HFFc6 (cell line): ENCODE results near the gene TAF6L. TPM values are rescaled to one million over a fixed set of nuclear protein-coding genes. Genes with fewer than 3 reads are reported as not detected.
A peak's percentile ranks its signal among the peaks of the same experiment; 100 is the strongest.

Source experiments
- DNase-seq: peaks from one replicate; pipeline ENCODE4 v3.0.0-alpha.2; 2018
- H3K27ac Mint-ChIP-seq: 2 replicates; pipeline ENCODE4 v1.8.0; 2020; ENCODE audit warnings: mild to moderate bottlenecking, mixed read lengths
- H3K27me3 Mint-ChIP-seq: 2 replicates; pipeline ENCODE4 v1.8.0; 2021; ENCODE audit warnings: mild to moderate bottlenecking, moderate library complexity, mixed read lengths; ENCODE audit not compliant: insufficient read depth
- H3K36me3 Mint-ChIP-seq: 2 replicates; pipeline ENCODE4 v1.8.0; 2021; ENCODE audit warnings: low read depth, mixed read lengths
- H3K4me1 Mint-ChIP-seq: 2 replicates; pipeline ENCODE4 v1.8.0; 2020; ENCODE audit warnings: low read depth, mixed read lengths
- H3K4me3 Mint-ChIP-seq: 2 replicates; pipeline ENCODE4 v1.8.0; 2020; ENCODE audit warnings: mild to moderate bottlenecking, moderate library complexity, mixed read lengths
- H3K9me3 Mint-ChIP-seq: 2 replicates; pipeline ENCODE4 v1.8.0; 2020; ENCODE audit warnings: mild to moderate bottlenecking, mixed read lengths
- CTCF ChIP-seq: fragments of 200-600 bp; sonication (generic); IDR thresholded peaks from 2 replicates; pipeline ENCODE4 v1.5.0; 2021; ENCODE audit warnings: antibody characterized with exemption, mild to moderate bottlenecking
- total RNA-seq, 6 experiments: library from RNA; stranded (reverse); fragmentation: NEBNext Ultra II Directional; extraction: Animal tissue kit (Norgen Biotek cat#: 25700); gene quantifications; 2 replicates in 1 of 6; 3 replicates in 5 of 6; pipeline ENCODE4 v1.2.3, GENCODE V29; 2021

Gene TAF6L
- total RNA-seq, 6 experiments from 2014 or later = 9.9 to 12.7 (median 10.6) TPM

GRCh38 chr11:62804310-62805075, 33.3 kb downstream of the TAF6L start:
- peak; percentile 34 for DNase-seq
- Mint-ChIP-seq H3K27ac (peak overlapping the region; percentile 98), H3K4me1 (peaks cover 39% of the 10 kb centered on the region), H3K4me3 (peak overlapping the region; percentile 99), H3K9me3 (peaks cover 4% of the 10 kb centered on the region; the same call in 1 of the 2 replicates), H3K36me3 (peaks cover 17% of the 10 kb centered on the region), H3K27me3 (peaks cover 13% of the 10 kb centered on the region)
- TF ChIP-seq CTCF = no peak

- Mint-ChIP-seq H3K4me1 (peaks cover 39% of the 10 kb centered on the region), H3K9me3 (peaks cover 4% of the 10 kb centered on the region; the same call in 1 of the 2 replicates), H3K27ac (peak within 1 kb of the TSS; percentile 98)
Observed at GRCh38 chr11:62805076-62805892, 34.1 kb downstream of the TAF6L start, which contains the start of gene NXF1. TSS of gene NXF1 (minus strand) at chr11:62805440. CDS start at chr11:62805356, 84 bp downstream.

GRCh38 chr11:62805961-62806441, 34.8 kb downstream of the TAF6L start:
- Mint-ChIP-seq H3K27ac (peak overlapping the region; percentile 98), H3K9me3 (peaks cover 4% of the 10 kb centered on the region; the same call in 1 of the 2 replicates), H3K4me1 (peaks cover 39% of the 10 kb centered on the region), H3K4me3 (peak overlapping the region; percentile 99), H3K27me3 (peaks cover 13% of the 10 kb centered on the region), H3K36me3 (peaks cover 14% of the 10 kb centered on the region)
- TF ChIP-seq CTCF = no peak; the same call in 1 of the 2 replicates
- no peak for DNase-seq

More at GRCh38 chr11:62805076-62805892, 34.1 kb downstream of the TAF6L start, which contains the start of gene NXF1:
- peak; percentile 94 for DNase-seq
- Mint-ChIP-seq H3K27me3 (peaks cover 13% of the 10 kb centered on the region), H3K4me3 (peak within 1 kb of the TSS; percentile 99), H3K36me3 (peaks cover 17% of the 10 kb centered on the region)
- TF ChIP-seq CTCF = peak; percentile 44

- peaks cover 39% of the 10 kb centered on the region for H3K4me1 Mint-ChIP-seq
- peak; percentile 22 for DNase-seq
- peak overlapping the region; percentile 98 for H3K27ac Mint-ChIP-seq
- peaks cover 10% of the 10 kb centered on the region for H3K36me3 Mint-ChIP-seq
- peaks cover 4% of the 10 kb centered on the region; the same call in 1 of the 2 replicates for H3K9me3 Mint-ChIP-seq
- peaks cover 13% of the 10 kb centered on the region for H3K27me3 Mint-ChIP-seq
- peak overlapping the region; percentile 99 for H3K4me3 Mint-ChIP-seq
- TF ChIP-seq CTCF = no peak
Observed at GRCh38 chr11:62806611-62807121, 35.5 kb downstream of the TAF6L start.

GRCh38 chr11:62810748-62811147, 39.6 kb downstream of the TAF6L start:
- Mint-ChIP-seq H3K4me3 (no peak overlapping the region), H3K9me3 (no peaks in the 10 kb centered on the region), H3K36me3 (no peaks in the 10 kb centered on the region), H3K4me1 (peaks cover 26% of the 10 kb centered on the region), H3K27me3 (no peaks in the 10 kb centered on the region), H3K27ac (0 out of 2 replicates have a peak overlapping the region, but pooled peaks have one; percentile 4)
- no peak for DNase-seq
- no peak for TF ChIP-seq CTCF
